D721Med (cell line): ENCODE data around the gene AASDHPPT.
A peak's percentile ranks its signal among the peaks of the same experiment; 100 is the strongest.

Experiments used
- DNase-seq: peaks from one replicate; pipeline ENCODE4 v3.0.0; 2011; ENCODE audit warnings: low spot score; ENCODE audit not compliant: insufficient read length
- FAIRE-seq: peaks from 2 replicates; lab custom pipeline; 2011; peaks lifted over from hg19 to GRCh38; lab: Jason Lieb, UNC
- TF ChIP-seq, protein P1 (sequence below): IDR thresholded peaks from 2 replicates; pipeline ENCODE4 v1.5.1; 2012; ENCODE audit warnings: mild to moderate bottlenecking, control low read depth; ENCODE audit not compliant: insufficient read depth; ENCODE audit errors: missing control alignments

The AASDHPPT gene

GRCh38 chr11:106077609-106078455, at the start of gene AASDHPPT:
AASDHPPT (plus strand) TSS chr11:106077662; CDS start chr11:106077711, 49 bp downstream.
- TF ChIP-seq, protein P1, sequence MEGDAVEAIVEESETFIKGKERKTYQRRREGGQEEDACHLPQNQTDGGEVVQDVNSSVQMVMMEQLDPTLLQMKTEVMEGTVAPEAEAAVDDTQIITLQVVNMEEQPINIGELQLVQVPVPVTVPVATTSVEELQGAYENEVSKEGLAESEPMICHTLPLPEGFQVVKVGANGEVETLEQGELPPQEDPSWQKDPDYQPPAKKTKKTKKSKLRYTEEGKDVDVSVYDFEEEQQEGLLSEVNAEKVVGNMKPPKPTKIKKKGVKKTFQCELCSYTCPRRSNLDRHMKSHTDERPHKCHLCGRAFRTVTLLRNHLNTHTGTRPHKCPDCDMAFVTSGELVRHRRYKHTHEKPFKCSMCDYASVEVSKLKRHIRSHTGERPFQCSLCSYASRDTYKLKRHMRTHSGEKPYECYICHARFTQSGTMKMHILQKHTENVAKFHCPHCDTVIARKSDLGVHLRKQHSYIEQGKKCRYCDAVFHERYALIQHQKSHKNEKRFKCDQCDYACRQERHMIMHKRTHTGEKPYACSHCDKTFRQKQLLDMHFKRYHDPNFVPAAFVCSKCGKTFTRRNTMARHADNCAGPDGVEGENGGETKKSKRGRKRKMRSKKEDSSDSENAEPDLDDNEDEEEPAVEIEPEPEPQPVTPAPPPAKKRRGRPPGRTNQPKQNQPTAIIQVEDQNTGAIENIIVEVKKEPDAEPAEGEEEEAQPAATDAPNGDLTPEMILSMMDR, result no peak
- FAIRE-seq, result no peak
- DNase-seq, result peak; percentile 11

DNA sequence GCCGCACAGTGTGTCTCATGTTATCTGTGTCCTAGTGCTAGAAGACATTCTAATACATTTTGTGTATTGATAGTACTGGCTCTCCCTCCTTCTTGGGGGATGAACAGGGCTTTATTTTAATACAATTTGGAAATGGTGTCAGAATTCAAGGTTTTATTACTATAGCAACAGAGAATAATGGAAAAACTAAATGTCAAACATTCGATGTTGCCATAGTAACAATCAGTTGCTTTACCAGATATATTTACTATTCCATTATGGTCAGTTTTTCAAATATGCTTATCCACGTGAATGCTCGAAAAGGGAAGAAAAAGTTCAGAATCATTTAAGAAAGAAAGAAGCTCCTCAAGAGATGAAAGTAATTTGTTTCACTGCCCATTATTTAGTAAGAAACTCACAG, 46.9 kb upstream of the AASDHPPT start:
- no peak for FAIRE-seq
- TF ChIP-seq, protein P1, result no peak

DNA sequence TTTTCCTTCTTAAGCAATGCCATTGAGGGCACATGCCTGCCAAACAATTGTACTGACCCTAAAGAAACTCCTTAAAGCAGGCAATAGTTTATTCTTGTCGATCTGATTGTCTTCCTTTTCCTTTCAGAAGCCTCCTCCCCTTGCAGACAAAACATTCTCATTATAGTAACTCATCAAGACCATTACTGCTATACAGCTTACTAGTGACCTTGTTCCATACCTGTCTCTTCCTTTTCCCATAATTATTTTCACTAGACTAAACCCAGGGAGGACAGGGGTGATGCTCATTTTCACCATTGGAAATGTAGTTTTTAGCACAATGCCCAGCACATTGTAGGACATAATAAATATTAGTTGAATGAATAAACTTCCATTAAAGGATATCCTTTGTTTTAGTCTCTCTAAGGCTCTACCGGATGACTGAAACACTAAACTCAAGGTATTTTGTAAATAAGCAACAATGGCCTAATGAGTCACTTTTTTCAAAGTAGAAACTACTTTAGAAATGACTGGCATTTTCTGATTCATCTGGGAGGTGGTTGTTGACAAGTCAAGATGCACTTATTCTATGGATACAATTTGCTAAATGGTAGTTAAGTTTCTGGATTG, 46.2 kb upstream of the AASDHPPT start:
- DNase-seq, result no peak
- no peak for FAIRE-seq
- TF ChIP-seq, protein P1, result no peak

More for the DNA sequence above, 46.9 kb upstream of the AASDHPPT start:
- no peak for DNase-seq

- TF ChIP-seq, protein P1, result no peak
- DNase-seq (no peak), FAIRE-seq (no peak)
Measured at GRCh38 chr11:106031936-106032335, 45.5 kb upstream of the AASDHPPT start.

DNA sequence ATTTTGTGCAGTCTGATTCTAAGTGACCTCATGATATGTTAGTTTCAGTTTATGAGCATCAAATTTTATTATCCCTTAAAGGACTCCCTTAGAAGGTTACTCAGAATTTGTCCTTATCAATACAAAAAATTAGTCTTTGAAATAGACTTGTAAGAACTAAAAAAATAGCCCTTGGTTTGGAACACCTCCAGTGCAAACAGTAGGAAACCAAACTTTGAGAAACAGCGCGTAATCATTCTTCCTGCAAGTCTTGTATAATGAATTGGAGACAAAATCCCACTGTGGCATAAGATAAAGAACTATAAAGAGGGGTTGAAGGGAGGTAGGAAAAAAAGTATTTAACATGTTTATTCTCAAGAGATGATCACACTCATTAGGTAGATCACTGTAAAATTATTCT, 44.6 kb upstream of the AASDHPPT start:
- FAIRE-seq (no peak), DNase-seq (no peak)
- TF ChIP-seq, protein P1, result no peak

GRCh38 chr11:106043540-106043939, 33.9 kb upstream of the AASDHPPT start:
- FAIRE-seq, result no peak
- TF ChIP-seq, protein P1, result no peak
- no peak for DNase-seq

- TF ChIP-seq, protein P1, result no peak
- DNase-seq (no peak), FAIRE-seq (no peak)
Measured at GRCh38 chr11:106047631-106048030, 29.8 kb upstream of the AASDHPPT start.
